Endothelial cell of hepatic sinusoid (primary cell): Measurements from ENCODE around the gene PLEKHA7.

Experiments used
- in situ Hi-C: cut with HindIII; loops from 2 replicates; pipeline ENCODE4 v1.10.0; 2017; ENCODE audit warnings: low sequenced_read_pairs

PLEKHA7 gene

DNA sequence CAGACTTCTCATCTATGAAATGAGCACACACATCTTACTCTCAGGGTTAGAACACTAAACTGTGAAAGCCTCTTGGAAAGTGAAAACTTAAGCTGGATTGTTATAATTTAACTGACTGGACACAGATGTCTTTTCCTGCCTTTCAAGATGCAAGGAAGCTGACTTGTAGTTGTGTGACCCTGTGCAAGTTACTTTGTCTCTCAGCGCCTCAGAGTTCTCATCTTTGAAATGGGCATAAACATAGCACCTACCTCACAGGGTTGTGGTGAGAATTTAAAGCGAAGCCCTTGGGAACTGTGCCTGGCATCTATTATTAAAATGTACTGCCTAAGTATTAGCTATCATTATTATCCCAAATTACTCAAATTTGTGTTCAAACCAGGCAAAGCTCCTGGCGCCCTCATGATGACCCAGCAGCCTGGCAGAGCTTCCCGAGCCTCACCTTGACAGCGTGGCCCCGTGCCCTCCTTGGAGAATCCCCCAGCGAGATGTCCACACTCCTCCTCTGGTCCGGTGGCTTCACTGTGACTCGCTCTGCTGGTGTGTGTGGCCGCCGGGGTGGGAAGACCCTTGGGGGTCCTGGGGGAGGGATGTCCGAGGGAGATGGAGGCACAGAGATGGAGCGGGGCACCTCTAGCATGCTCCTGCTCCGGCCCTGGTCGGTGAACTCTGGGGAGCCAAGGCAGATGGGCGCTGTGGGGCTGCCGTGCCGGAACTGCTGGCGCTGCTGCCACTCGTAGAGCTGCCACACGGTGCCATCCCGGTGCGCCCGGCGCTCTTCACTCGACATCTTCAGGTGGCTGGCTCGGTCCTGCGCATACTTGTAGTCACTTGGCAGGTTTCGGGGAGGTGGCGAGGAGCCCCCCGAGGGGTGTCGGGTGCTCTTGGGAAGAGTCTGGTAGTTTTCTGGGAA lies 197.6 kb downstream of the PLEKHA7 start:
- in situ Hi-C loops: no loop called here

DNA sequence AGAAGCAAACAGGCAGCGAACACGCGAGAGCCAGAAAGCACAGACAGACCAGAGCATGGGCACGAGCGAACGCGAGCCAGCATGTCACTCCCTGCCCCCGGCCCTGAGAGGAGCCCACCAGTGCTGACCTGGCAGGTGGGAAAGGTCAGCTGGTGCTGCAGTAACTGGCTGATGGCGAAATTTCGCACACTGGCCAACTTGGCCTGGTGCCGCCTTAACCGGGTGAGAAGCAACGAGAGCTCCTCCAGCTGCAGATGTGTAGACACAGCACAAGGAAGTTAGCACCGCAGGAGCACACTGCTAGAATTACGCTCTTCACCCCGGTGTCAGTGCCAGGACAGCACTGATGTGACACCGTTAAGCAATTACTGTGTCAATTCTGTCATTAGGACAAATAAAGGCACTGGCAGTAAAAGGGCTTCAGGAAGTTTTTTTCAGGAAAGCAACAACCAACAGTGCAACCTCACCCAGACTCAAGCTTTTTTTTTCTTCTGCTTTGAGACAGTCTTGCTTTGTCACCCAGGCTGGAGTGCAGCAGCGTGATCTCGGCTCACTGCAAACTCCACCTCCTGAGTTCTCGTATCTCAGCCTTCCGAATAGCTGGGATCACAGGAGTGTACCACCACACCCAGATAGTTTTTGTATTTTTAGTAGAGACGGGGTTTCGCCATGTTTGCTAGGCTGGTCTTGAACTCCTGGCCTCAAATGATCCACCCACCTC lies 199.0 kb downstream of the PLEKHA7 start:
- in situ Hi-C loops: no loop called here

DNA sequence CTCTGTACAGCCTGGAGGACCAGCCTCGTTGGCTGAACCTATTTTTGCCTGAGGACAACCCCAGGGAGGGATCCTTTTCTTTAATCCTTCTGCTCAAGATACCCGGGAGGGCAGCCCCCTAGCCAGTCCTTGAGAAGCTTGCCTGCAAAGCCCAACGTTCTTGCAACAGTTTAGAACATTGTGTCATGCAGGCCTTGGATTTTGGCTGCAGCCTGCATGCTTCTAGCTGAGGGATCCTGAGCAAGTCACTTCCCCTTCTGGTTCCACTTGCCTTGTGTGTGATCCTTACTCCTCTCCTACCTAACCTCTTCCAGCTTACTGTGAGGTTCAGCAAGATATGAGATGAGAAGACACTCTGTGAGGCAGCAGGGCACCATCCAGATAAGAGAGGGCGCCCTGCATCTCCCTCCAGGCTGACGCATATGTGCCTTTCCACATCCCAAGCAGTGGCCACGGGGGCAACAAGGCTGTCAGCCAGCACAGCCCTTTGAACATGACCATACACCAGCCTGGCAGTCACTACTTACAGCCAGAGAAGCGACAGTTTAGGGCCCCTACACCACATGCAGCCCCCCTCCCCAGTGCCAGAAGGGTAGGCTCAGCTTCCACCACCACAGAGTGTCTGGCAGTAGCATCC lies 199.7 kb downstream of the PLEKHA7 start:
- in situ Hi-C loops: no loop called here

DNA sequence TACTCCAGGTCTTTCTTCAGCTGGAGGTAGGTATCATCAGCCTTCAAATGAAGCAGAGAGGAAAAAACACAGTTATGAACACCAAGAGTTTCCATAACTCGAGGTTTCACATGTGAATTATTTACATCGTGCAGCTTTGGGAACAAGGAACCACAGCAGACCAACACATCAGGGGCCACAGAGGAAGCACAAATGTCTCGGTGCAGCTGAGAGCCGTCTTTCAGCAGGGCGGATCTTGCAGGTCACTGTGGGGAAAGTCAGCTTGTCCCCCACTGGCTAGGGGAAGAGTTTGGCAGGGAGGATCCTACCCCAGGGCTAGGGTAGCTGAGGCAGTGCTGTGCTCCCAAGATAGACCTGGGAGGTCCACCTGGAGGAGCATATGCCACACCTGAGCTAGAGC lies 201.1 kb downstream of the PLEKHA7 start:
- in situ Hi-C loops: no loop called here

DNA sequence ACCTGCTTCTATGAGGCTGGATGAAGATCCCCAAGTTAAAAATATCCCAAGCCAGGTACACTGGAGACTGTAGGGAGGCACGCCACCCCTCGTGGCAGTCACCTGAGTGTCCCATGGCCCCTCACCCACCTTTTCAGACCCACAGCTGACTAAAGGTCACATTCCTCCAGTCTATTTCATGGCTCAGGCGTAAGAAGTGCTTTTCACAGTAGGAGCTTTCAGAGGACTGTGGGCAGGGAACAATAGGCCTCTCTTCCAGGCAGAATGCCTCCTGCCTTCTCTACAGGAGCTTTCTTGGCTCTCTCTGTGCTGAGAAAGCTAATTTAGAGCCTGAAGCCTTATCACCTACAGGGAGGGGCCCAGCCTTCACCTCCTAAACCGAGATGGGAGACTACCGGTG lies 201.9 kb downstream of the PLEKHA7 start:
- in situ Hi-C loops: no loop called here

DNA sequence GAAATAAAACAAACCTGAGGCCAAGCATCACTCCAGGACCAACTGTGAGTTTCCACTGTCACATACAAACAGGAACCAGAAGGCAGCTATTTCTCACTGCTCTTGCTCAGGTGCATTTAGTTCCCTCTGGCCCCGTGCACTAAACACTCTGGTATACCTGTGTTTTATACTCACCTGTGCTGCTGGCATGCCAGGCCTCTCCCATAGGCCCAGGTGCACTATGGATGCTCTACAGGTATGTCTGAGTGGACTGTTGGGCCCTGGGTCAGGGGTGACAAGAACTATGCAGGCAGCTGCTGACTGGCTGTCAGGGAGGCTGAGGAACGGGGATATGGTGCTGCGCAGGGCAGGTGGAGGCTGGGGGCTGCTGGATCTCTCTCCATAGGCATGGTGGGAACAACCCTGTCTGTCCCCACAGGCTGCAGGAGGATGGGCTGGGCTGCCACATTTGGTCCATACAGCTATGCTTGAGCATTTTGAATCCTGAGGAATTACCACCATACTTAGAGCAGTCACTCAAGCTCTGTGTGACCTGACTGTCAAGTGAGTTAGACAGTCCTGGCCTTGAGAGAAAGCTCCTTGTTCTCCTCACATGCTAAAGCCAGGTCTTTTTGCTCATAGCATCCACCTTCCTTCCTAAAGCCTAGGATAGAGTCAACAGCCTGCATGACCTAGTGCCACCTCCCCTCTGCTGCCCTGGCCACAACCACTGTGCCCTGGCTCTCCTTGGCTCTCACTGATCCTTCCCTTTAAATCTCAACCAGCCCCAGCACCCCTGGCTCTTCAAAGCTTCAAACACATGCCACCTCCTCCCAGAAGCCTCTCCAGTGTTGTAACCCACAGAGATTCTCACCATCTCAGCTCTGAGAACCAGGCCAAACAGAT lies 202.8 kb downstream of the PLEKHA7 start:
- in situ Hi-C loops: no loop called here

DNA sequence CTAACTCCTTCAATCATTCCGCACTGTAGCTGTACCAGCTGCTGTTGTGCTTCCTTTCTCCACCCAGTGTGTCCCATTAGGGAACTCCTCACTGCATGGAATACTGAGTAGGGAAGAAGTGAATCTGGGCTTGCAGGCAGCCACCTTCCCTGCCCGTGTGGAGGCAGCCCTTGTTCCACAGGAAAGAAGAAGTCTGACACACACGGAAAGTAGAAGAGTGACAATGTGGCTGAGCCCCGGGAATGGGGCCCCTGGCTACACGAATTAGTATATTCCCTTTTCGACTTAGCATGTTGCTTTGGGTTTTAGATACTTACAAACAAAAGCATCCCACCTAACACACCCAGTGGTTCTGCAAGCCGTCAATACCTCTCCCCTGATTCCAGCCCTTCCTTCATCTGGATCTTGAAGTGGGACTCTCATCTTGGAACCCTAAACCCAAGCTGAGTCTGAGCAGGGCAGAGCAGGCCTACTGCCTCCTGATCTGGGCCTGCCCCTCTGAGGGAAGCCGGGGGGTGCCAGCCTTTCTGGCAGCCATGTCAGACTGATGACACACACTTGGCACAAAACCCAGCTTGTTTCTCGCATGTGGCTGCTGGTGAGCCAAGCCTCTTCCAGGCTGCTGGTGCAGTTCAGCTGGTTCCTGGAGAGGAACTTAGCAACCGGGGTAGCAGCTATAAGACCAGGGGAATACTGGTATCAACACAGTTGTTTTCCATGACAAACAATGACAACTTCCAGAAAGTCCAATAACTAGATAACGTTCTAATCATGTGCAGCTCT lies 204.1 kb downstream of the PLEKHA7 start:
- in situ Hi-C loops: no loop called here

DNA sequence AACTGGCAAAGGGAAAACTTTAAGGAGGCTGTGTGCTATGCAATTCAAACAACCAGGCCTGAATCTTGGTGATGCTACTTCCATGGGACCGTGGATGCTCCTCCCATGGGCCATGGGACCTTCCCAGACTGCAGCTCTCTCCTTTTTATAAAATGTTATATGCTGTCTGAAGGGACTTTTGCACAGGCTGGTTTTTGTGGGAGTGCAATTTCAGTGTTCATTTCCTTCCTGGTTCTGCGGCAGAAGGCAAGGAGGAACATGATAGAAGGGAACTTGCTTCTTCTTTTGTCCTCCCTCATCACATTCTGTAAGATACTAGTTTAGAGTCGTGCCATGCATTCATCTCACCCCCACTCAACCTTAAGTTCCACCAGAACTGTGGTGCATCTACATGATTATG lies 206.9 kb downstream of the PLEKHA7 start:
- in situ Hi-C loops: no loop called here

DNA sequence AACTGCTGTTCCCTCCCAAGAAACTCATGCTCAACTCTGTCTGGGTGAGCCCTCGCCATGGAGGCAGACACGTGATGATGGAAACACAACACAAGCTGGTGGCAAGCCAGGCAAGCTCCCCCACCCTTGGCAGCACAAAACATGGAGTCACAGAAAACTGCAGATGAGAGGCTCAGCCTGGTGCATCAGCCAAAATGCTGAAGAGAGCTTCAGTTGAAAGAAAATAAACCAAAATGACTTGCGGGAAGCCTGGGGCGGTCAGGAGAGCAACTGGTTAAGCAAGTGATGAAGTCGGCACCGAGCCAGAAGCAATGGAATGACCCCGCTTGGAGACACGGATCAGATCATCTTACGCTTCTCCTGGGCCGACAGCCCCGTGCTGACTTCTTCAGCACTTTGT lies 207.4 kb downstream of the PLEKHA7 start:
- in situ Hi-C loops: no loop called here

DNA sequence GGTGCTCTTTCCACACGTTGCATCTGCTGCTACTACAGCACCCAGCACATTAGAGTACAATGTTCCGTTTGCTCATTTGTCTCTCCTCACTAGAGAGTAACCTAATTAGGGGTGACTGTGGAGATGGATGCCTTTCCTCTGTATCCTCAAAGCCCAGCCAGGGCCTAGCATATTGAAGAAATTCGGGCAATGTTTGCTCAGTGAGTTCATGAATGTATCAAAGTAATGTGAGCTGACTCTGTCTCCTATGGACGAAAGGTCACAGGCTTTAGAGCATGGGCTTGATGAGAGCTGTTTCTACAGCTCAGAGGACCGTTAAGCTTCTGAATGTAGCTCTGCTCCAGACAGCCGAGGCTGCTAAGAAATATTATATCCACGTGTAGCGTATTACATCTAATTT lies 208.3 kb downstream of the PLEKHA7 start:
- in situ Hi-C loops: no loop called here

DNA sequence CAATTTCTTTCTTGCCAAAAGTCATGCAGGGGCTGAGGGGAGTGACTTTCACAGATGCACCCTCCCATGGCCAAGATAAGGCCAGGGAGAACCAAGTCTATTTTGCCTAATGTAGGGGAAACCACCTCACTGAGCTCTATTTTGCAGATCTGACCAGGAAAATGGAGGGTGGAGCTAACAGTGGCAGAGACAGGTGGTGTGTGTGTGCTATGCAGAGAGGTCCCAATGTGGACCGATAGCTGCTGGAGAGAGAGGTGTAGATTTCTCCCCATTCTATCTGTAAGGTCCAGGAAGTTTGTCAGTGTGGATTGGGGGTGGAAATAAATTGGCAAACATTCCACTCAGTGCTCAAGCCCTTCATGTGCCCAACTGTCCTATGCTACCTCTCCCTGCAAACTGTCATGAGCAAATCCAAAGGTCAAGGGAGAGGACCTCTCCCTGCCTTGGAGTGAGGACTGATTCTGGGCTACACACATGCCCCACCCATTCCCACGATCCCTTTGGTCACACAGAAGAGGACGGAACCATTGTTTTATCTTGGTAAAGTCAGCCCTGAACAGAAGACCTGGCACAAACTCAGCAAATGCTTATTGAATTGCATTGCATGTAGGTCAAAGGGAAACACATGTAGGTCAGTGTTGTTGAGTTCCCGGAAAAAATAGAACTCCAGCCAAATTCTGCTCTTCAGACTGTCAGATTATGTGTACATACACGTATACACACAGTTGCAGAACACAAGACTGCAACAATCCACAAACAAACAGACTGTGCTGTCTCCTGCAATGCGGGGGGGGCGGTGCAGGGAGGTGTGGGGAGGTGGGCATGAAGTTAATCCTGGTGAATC lies 209.9 kb downstream of the PLEKHA7 start:
- in situ Hi-C loops: no loop called here

DNA sequence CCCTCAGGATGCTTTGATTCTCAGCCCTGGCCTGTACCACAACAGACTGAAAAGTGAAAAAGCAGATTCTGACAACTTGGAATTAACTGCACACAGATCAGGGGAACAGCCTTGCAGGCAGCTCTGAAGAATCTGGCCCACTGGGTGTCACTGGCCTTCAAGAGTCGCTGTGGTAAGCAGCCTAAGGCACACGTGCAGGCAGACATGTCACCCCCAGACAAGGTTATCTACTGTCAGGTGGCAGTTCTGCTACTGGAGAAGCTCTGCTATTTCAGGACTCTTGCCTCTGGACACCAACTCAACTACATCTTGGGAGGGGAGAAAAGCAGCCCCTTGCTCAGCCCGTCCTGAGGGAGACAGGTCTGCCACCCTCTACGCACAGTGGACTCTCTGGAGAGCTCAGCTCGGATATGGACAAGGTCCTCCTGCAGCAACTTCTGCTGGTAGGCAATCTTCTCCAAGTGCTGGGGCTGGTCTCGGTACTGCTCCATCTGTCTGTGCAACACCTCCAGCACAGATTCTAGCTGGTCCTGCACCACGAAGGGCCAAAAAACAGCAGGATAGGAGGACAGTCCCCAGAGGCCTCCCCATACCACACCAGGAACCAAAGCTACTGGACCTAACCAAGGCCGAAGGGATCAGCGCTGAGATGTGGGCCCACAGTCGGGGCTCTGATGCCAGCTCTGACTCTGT lies 212.8 kb downstream of the PLEKHA7 start:
- in situ Hi-C loops: no loop called here

DNA sequence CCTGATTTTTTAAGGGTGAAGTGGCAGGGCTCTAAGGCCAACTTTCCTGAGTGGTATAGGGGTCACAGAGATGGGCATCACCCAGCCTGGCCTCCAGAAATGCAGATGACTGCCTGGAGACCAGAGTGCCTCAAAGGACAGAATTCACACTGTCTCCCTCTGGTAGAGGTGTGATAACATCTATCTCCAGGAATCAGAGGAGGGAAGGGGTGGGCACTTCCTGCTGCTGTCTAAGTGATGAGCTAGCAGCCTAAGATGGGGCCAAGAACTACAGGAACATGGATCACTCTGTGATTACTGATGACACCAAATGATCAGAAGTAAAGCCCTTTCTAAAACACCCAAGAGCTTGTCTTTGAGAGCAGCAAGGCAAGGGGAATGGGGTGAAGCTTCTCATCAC lies 213.8 kb downstream of the PLEKHA7 start:
- in situ Hi-C loops: no loop called here

DNA sequence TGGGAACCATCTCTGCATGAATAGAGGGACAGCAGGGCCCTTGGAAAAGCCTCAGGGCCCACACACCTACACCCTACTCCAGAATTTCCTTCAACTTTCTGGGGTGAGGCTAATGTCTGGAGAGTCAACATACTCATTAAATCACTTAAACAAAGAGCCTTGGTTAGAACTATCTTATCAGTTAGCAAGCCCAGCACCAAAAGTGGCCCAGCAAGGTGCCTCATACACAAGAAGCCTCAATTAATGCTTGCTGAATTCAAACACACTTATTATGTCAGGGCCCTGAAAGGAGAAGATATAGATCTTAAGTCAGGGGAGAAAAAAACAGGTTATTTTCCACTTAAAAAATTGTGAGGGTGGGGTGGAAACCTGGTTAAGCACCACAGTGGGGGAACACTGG lies 214.3 kb downstream of the PLEKHA7 start:
- in situ Hi-C loops: no loop called here

DNA sequence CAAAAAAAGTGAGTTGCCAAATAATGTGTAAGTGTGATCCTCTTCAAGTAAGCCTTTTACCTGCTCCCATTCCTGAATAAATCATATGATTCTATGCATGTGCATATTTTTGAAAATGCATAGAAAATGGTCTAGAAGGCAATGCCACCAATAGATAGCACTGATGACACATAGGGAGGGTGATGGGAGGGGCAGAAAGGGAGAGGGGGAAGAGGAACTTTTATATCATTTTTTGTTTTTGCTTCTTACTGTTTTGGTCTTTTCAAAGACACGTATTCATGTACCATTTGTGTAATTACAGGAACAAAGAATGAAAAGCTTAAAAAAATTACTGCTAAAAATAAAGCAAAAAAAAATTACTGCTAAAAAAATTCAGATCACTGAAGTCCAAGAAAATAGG lies 215.0 kb downstream of the PLEKHA7 start:
- in situ Hi-C loops: no loop called here

DNA sequence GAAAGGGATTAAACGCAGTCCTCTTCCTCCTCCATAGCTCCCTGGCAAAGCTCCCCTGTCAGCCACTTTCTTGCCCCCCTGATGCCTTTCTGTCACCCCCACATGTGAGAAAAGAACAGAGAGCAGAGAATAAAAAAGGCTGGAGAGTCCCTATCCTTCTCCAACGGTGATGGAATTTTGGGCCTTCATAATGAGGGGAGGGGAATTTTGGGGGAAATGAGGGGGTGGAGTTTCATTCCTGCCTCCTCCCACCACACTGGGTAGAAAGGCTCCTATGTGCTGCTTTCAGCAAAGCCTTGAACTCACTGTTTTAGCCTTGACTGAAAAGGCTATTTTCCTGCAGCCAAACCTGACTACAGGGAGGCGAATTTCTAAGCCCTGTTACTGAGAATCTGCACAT lies 216.4 kb downstream of the PLEKHA7 start:
- in situ Hi-C loops: no loop called here

DNA sequence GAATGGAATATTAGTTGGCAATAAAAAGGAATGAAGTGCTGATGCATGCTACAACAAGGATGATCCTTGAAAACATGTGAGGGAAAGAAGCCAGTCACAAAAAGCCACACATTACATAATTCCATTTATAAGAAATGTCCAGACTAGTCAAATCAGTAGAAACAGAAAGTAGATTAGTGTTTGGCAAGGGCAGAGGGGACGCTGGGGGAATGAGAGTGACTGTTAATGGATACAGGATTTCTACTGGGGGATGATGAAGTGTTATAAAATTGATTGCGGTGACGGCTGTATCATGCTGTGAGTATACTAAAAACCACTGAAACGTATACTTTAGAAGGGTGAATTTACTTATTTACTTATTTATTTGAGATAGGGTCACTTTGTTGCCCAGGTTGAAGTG lies 217.9 kb downstream of the PLEKHA7 start:
- in situ Hi-C loops: no loop called here

DNA sequence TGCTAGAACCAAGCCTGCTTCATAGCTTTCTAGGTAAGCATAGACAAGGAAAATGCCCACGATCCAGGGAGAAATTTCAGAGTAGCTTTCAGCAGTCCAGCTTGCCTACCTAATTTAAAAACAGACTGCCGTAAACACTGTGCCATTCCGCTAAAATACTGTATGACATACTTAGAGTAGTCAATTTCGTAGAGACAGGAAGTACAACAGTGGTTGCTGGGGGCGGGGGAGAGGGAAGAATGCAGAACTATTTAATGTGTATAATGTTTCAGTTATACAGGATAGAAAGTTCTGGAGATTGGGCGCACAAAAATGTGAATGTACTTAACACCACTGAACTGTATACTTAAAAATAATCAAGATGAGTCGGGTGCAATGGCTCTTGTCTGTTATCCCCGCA lies 219.1 kb downstream of the PLEKHA7 start:
- in situ Hi-C loops: no loop called here
